ENCODE results near the gene TBC1D13. TPM values are rescaled to one million over a fixed set of nuclear protein-coding genes. Genes with fewer than 3 reads are reported as not detected.

TBC1D13 gene
- total and polyA plus RNA-seq, 9 of the 15 experiments (the other 6 are each of a cell fraction or from before 2014, with no cell fraction given), result 2.3 to 28.7 (median 11.4) TPM

GRCh38 chr9:128846680-128847030 is 59.6 kb downstream of the TBC1D13 start:
- peaks cover 7% of the 10 kb centered on the region; the same call in 2 of the 3 replicates for H3K36me3 ChIP-seq (ENCODE audit: control insufficient read depth, insufficient read depth, low read length)
- DNase-seq (ENCODE audit: extremely low read depth in 1 of 4, low spot score in 3 of 4) (peak in 1 of 4 experiments; percentile 6), ATAC-seq (no peak), FAIRE-seq (no peak)
- H3K4me1 ChIP-seq (replicated peaks in 1 of 2; ENCODE audit: control insufficient read depth in 2 of 2, insufficient read depth in 2 of 2, low read length in 2 of 2), result peaks cover 21 to 26% of the 10 kb centered on the region in 2 experiments; a peak in 4 of 5 replicates
- no peaks in the 10 kb centered on the region for H3K27me3 ChIP-seq (ENCODE audit: control insufficient read depth in 2 of 2, insufficient read depth in 2 of 2, low read length in 2 of 2)
- no peaks in the 10 kb centered on the region for H4K20me1 ChIP-seq (replicated peaks; ENCODE audit: control insufficient read depth, insufficient read depth, low read length)
- no TSS peak for BruUV-seq (replicated peaks)
- no peak for TF ChIP-seq SUPT5H (IDR thresholded peaks at IDR 0.05)
- TF ChIP-seq ELK1 (CRISPR knock-in tag; IDR thresholded peaks at IDR 0.05), result no peak
- no peak for TF ChIP-seq PTRF (tag; IDR thresholded peaks at IDR 0.05)
- no peak for TF ChIP-seq MNT (conservative IDR thresholded peaks at IDR 0.05)
- no peak for TF ChIP-seq KDM1A (IDR thresholded peaks at IDR 0.05)
- TF ChIP-seq SRSF1 (IDR thresholded peaks at IDR 0.05; ENCODE audit: low read depth, low read length), result no peak
- no peak for TF ChIP-seq ZNF780A (CRISPR knock-in tag; IDR thresholded peaks at IDR 0.05)
- 0 out of 2 replicates have a peak, but pooled peaks have one; percentile 23 for TF ChIP-seq CEBPG (CRISPR knock-in tag; IDR thresholded peaks at IDR 0.05)
- TF ChIP-seq CEBPG (tag; conservative IDR thresholded peaks at IDR 0.05 in 1 of 2, IDR thresholded peaks at IDR 0.05 in 1 of 2), result no peak
- TF ChIP-seq THRAP3 (IDR thresholded peaks at IDR 0.05; ENCODE audit: borderline replicate concordance), result no peak
- TF ChIP-seq TAF15 (IDR thresholded peaks at IDR 0.05; ENCODE audit: low read depth, low read length), result no peak
- no peak for TF ChIP-seq SMAD3 (CRISPR knock-in tag; conservative IDR thresholded peaks at IDR 0.05)
- no peak for TF ChIP-seq ZNF444 (CRISPR knock-in tag; IDR thresholded peaks at IDR 0.05)
- TF ChIP-seq RFX7 (CRISPR knock-in tag; IDR thresholded peaks at IDR 0.05), result no peak
- 0 out of 2 replicates have a peak, but pooled peaks have one; percentile 14 for TF ChIP-seq MAX (CRISPR knock-in tag; IDR thresholded peaks at IDR 0.05)
- no peak for TF ChIP-seq FOXA1 (IDR thresholded peaks at IDR 0.05; ENCODE audit: borderline replicate concordance)
- no peak for TF ChIP-seq CCNT2 (IDR thresholded peaks at IDR 0.05; ENCODE audit: borderline replicate concordance, extremely low read depth, insufficient read length, low read depth, low read length)
- H3K79me2 ChIP-seq (ENCODE audit: control insufficient read depth, insufficient read depth, low read length), result peaks cover 4% of the 10 kb centered on the region; the same call in 1 of the 3 replicates
- H3K27ac ChIP-seq (ENCODE audit: extremely low read depth, low read depth, low read length), result peak overlapping the region; percentile 79; the same call in 2 of the 3 replicates
- H3K9me3 ChIP-seq (replicated peaks; ENCODE audit: control insufficient read depth, insufficient read depth, low read depth, low read length), result peaks cover 12% of the 10 kb centered on the region
- intact Hi-C loops (cut with micrococcal nuclease) (no loop called here), in situ Hi-C loops (cut with MboI) (no loop called here)
- peak overlapping the region; percentile 55 to 76; a peak in 3 of 4 replicates for H3K9ac ChIP-seq (ENCODE audit: insufficient read depth in 1 of 2, low read depth in 2 of 2, low read length in 2 of 2)
- peaks cover 10% of the 10 kb centered on the region for H3K9me1 ChIP-seq (ENCODE audit: control insufficient read depth, insufficient read depth, low read length)
- CTCF ChIA-PET (ENCODE audit: low intra/inter-chr PET ratio), result interaction anchor here (0.7 kb wide), 1 partner anchor 94 kb away, joined by 3 read pairs; no protein-coding TSS in a partner anchor
- no peak overlapping the region for H3K4me2 ChIP-seq (ENCODE audit: insufficient read depth, low read length)
- POLR2A ChIA-PET, result interaction anchor here (0.7 to 2.5 kb wide), 2 partner anchors 15 to 17 kb away, joined by 3 to 9 read pairs; partner anchors contain the start of gene SPOUT1
- WGBS (ENCODE audit: insufficient coverage, low coverage, missing lambda C conversion rate), result 86% methylated on average over 3 of the region's 3 CpGs
- H2AFZ ChIP-seq (ENCODE audit: low read depth, low read length), result no peak overlapping the region
- no peak overlapping the region for H3K4me3 ChIP-seq
